Chondrocyte (in vitro differentiated cells): ENCODE measurements around the gene DYNLT4. TPM values are rescaled to one million over a fixed set of nuclear protein-coding genes. Genes with fewer than 3 reads are reported as not detected.

Experiments
- DNase-seq: peaks from one replicate; pipeline ENCODE4 v3.0.0; 2021; ENCODE audit warnings: mixed read lengths, low spot score
- H3K27ac Mint-ChIP-seq: one replicate; pipeline ENCODE4 v1.8.0; 2021; ENCODE audit warnings: mild to moderate bottlenecking, moderate library complexity, mixed read lengths; ENCODE audit not compliant: unreplicated experiment
- H3K27me3 Mint-ChIP-seq: 2 replicates; pipeline ENCODE4 v1.8.0; 2021; ENCODE audit warnings: low read depth, mixed read lengths
- H3K36me3 Mint-ChIP-seq: 2 replicates; pipeline ENCODE4 v1.8.0; 2021; ENCODE audit warnings: low read depth, mixed read lengths
- H3K4me1 Mint-ChIP-seq: 2 replicates; pipeline ENCODE4 v1.8.0; 2021; ENCODE audit warnings: low read depth, mild to moderate bottlenecking, mixed read lengths
- H3K4me3 Mint-ChIP-seq: one replicate; pipeline ENCODE4 v1.8.0; 2021; ENCODE audit warnings: mild to moderate bottlenecking, moderate library complexity, mixed read lengths; ENCODE audit not compliant: unreplicated experiment
- H3K9me3 Mint-ChIP-seq: 2 replicates; pipeline ENCODE4 v1.8.0; 2021; ENCODE audit warnings: low read depth, mixed read lengths
- CTCF ChIP-seq: fragments of 200-600 bp; sonication (generic); IDR thresholded peaks from 2 replicates; pipeline ENCODE4 v1.5.0; 2021; ENCODE audit warnings: antibody characterized with exemption, mild to moderate bottlenecking, moderate library complexity
- total RNA-seq: library from RNA; stranded (reverse); gene quantifications from 3 replicates; pipeline ENCODE4 v1.2.1, GENCODE V29; 2021

DYNLT4 gene
- total RNA-seq, 1 donor from 2014 or later, result not detected

- H3K27ac Mint-ChIP-seq, result no peak overlapping the region
- no peaks in the 10 kb centered on the region for H3K4me1 Mint-ChIP-seq
- DNase-seq, result no peak
- no peak overlapping the region for H3K4me3 Mint-ChIP-seq
- no peaks in the 10 kb centered on the region for H3K27me3 Mint-ChIP-seq
- no peak for TF ChIP-seq CTCF
- peaks cover 19% of the 10 kb centered on the region for H3K36me3 Mint-ChIP-seq
- no peaks in the 10 kb centered on the region for H3K9me3 Mint-ChIP-seq
Observed at GRCh38 chr1:44849575-44850132, 42.5 kb upstream of the DYNLT4 start.

- H3K4me3 Mint-ChIP-seq, result no peak overlapping the region
- no peaks in the 10 kb centered on the region for H3K9me3 Mint-ChIP-seq
- peaks cover 14% of the 10 kb centered on the region for H3K36me3 Mint-ChIP-seq
- TF ChIP-seq CTCF, result no peak
- H3K27me3 Mint-ChIP-seq, result no peaks in the 10 kb centered on the region
- H3K27ac Mint-ChIP-seq, result no peak overlapping the region
- no peaks in the 10 kb centered on the region for H3K4me1 Mint-ChIP-seq
- DNase-seq, result no peak
Observed at GRCh38 chr1:44848456-44849181, 41.5 kb upstream of the DYNLT4 start.

GRCh38 chr1:44847845-44848244 lies 40.7 kb upstream of the DYNLT4 start:
- H3K9me3 Mint-ChIP-seq, result no peaks in the 10 kb centered on the region
- H3K27ac Mint-ChIP-seq, result no peak overlapping the region
- no peak for TF ChIP-seq CTCF
- no peaks in the 10 kb centered on the region for H3K4me1 Mint-ChIP-seq
- H3K4me3 Mint-ChIP-seq, result no peak overlapping the region
- no peaks in the 10 kb centered on the region for H3K27me3 Mint-ChIP-seq
- no peak for DNase-seq
- peaks cover 11% of the 10 kb centered on the region for H3K36me3 Mint-ChIP-seq

GRCh38 chr1:44846985-44847384 lies 39.8 kb upstream of the DYNLT4 start:
- no peaks in the 10 kb centered on the region for H3K27me3 Mint-ChIP-seq
- no peaks in the 10 kb centered on the region for H3K9me3 Mint-ChIP-seq
- peaks cover 7% of the 10 kb centered on the region for H3K36me3 Mint-ChIP-seq
- peaks cover 5% of the 10 kb centered on the region for H3K4me1 Mint-ChIP-seq
- no peak for TF ChIP-seq CTCF
- no peak for DNase-seq
- no peak overlapping the region for H3K27ac Mint-ChIP-seq
- H3K4me3 Mint-ChIP-seq, result no peak overlapping the region

- no peak for TF ChIP-seq CTCF
- peaks cover 7% of the 10 kb centered on the region for H3K4me1 Mint-ChIP-seq
- no peaks in the 10 kb centered on the region for H3K9me3 Mint-ChIP-seq
- peak within 1 kb of the TSS; percentile 71 for H3K4me3 Mint-ChIP-seq
- H3K27me3 Mint-ChIP-seq, result no peaks in the 10 kb centered on the region
- no peak for DNase-seq
- H3K36me3 Mint-ChIP-seq, result no peaks in the 10 kb centered on the region
- H3K27ac Mint-ChIP-seq, result peak within 1 kb of the TSS; percentile 47
Observed at GRCh38 chr1:44842862-44843655, 35.9 kb upstream of the DYNLT4 start, which contains the start of gene PTCH2. PTCH2 (minus strand) TSS chr1:44843253; CDS start chr1:44842932, 321 bp downstream.
